ENCODE data around the gene STK31.
"Not testable (repeated sequence)": the region's sequence is repeated elsewhere in the genome, so short reads cannot be mapped to it uniquely, and the experiment has no call there.

The STK31 gene

DNA sequence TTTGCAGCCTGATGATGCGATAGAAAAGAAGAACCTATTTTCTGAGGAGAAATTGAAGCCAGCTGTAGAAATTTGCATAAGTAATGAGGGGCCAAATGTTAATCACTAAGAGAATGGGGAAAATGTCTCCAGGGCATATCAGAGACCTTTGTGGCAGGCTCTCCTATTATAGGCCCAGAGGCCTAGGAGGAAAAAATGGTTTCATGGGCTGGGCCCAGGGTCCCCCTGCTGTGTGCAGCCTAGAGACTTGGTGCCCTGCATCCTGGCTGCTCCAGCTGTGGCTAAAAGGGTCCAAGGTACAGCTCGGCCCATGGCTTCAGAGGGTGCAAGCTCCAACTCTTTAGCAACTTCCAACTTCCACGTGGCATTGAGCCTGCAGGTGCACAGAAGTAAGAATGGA, 123.4 kb downstream of the STK31 start:
- Histone ChIP-seq H3K36me3 (ENCODE audit: control insufficient read depth, insufficient read depth, low read length) (no peaks in the 10 kb centered on the region), H3K27me3 (replicated peaks; ENCODE audit: control insufficient read depth, insufficient read depth, low read length) (no peaks in the 10 kb centered on the region), H3K4me3 (replicated peaks; ENCODE audit: low read depth, low read length) (no peak overlapping the region)
- no peak for DNase-seq (ENCODE audit: extremely low read depth, insufficient read length)
- TF ChIP-seq, protein P1, sequence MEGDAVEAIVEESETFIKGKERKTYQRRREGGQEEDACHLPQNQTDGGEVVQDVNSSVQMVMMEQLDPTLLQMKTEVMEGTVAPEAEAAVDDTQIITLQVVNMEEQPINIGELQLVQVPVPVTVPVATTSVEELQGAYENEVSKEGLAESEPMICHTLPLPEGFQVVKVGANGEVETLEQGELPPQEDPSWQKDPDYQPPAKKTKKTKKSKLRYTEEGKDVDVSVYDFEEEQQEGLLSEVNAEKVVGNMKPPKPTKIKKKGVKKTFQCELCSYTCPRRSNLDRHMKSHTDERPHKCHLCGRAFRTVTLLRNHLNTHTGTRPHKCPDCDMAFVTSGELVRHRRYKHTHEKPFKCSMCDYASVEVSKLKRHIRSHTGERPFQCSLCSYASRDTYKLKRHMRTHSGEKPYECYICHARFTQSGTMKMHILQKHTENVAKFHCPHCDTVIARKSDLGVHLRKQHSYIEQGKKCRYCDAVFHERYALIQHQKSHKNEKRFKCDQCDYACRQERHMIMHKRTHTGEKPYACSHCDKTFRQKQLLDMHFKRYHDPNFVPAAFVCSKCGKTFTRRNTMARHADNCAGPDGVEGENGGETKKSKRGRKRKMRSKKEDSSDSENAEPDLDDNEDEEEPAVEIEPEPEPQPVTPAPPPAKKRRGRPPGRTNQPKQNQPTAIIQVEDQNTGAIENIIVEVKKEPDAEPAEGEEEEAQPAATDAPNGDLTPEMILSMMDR (IDR thresholded peaks at IDR 0.05; ENCODE audit: insufficient read depth, low read length, poor library complexity, severe bottlenecking) = no peak

DNA sequence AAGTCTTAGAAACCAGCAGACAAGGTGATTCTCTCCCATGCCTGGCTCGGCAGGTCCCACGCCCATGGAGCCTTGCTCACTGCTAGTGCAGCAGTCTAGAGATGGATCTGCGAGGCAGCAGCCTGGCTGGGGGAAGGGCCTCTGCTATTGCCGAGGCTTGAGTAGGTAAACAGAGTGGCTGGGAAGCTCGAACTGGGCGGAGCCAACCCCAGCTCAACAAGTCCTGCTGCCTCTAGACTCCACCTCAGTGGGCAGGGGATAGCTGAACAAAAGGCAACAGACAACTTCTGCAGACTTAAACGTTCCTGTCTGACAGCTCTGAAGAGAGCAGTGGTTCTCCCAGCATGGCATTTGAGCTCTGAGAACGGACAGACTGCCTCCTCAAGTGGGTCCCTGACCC, 134.8 kb downstream of the STK31 start:
- not testable (repeated sequence) for H3K4me3 ChIP-seq (replicated peaks; ENCODE audit: low read depth, low read length); DNase-seq (ENCODE audit: extremely low read depth, insufficient read length); H3K36me3 ChIP-seq (ENCODE audit: control insufficient read depth, insufficient read depth, low read length); H3K27me3 ChIP-seq (replicated peaks; ENCODE audit: control insufficient read depth, insufficient read depth, low read length)

DNA sequence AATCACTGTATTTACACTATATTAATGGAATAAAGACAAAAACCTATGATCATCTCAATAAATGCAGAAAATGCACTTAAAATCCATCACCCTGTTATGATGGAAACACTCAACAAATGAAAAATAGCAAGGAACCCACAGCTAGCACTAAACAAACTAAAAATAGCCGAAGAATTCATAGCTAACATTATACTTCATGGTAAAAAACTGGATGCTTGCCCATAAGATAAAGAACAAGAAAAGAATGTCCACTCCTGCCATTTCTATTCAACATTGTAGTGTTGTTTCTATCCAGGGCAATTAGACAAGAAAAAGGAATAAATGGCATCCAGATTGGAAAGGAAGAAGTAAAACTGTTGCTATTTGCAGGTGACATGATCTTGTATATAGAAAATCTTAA, 142.1 kb downstream of the STK31 start:
- TF ChIP-seq, protein P1 (IDR thresholded peaks at IDR 0.05; ENCODE audit: insufficient read depth, low read length, poor library complexity, severe bottlenecking) = no peak
- Histone ChIP-seq H3K36me3 (ENCODE audit: control insufficient read depth, insufficient read depth, low read length) (no peaks in the 10 kb centered on the region), H3K27me3 (replicated peaks; ENCODE audit: control insufficient read depth, insufficient read depth, low read length) (no peaks in the 10 kb centered on the region), H3K4me3 (replicated peaks; ENCODE audit: low read depth, low read length) (no peak overlapping the region)
- DNase-seq (ENCODE audit: extremely low read depth, insufficient read length) = no peak

DNA sequence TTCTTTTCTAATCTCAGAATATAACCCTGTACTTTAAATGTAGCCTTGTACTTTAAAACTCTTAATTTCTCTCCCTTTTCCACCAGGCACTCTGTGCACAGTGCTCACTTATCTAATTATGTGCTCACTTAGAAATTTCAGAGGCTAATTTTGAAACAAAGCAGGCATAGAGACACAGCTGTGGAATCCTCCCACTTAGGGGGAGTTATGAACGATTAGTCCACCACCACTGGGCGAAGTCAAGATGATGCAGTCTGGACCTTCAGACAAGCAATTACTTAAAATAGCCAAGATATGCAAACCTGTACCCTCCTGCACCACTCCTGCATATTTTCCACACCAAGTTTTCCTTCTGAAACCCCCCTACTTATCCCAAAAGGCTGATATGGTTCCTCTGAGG, 143.0 kb downstream of the STK31 start:
- TF ChIP-seq, protein P1 (IDR thresholded peaks at IDR 0.05; ENCODE audit: insufficient read depth, low read length, poor library complexity, severe bottlenecking) = no peak
- H3K4me3 ChIP-seq (replicated peaks; ENCODE audit: low read depth, low read length) = no peak overlapping the region
- no peaks in the 10 kb centered on the region for H3K36me3 ChIP-seq (ENCODE audit: control insufficient read depth, insufficient read depth, low read length)
- no peaks in the 10 kb centered on the region for H3K27me3 ChIP-seq (replicated peaks; ENCODE audit: control insufficient read depth, insufficient read depth, low read length)
- DNase-seq (ENCODE audit: extremely low read depth, insufficient read length) = no peak

DNA sequence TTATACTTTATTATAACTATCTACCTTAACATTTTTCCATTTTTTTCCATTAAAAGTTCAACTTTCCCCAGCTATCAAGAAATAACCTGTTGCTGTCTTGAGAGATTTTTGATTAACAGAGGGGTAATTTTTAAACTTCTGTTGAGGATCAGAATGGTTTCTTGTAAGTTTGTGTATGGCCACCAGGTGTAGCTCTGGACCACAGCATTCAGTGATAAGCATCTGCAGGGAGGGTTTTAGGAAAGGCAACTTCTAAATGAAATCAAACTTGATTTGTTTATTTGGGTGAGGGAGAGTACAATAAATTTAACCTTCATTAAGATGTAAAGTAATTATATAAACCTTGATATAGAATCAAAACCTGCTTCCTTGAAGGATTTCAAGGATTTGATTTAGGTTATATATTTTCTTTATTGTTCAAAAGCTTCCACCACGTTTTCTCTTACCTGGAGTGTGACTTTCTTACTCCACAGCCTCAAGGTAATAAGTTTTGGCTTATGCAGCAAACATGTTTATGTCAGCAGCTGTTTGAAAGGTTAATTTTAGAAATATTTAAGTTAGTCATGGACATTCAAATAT, 153.3 kb downstream of the STK31 start:
- Histone ChIP-seq H3K4me3 (replicated peaks; ENCODE audit: low read depth, low read length) (no peak overlapping the region), H3K27me3 (replicated peaks; ENCODE audit: control insufficient read depth, insufficient read depth, low read length) (no peaks in the 10 kb centered on the region), H3K36me3 (ENCODE audit: control insufficient read depth, insufficient read depth, low read length) (no peaks in the 10 kb centered on the region)
- no peak for DNase-seq (ENCODE audit: extremely low read depth, insufficient read length)
- TF ChIP-seq, protein P1 (IDR thresholded peaks at IDR 0.05; ENCODE audit: insufficient read depth, low read length, poor library complexity, severe bottlenecking) = peak; percentile 65

DNA sequence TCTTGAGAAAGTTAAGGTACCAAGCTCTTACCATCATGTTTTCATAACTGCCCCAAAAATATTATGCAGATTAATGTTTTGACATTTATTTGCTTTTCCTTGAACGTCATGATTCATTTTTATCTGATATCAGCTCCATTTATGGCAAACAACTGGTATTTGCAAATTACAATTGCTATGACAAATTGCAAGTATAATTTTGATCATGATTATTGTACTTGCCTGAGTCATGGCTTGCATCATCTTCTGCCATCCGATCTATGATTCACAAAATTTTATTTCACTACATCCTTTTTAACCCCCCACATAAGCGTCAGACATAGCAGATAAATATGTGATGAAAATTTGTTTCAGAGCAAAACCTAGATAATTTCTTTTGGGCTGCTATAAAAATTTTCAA, 155.0 kb downstream of the STK31 start:
- Histone ChIP-seq H3K4me3 (replicated peaks; ENCODE audit: low read depth, low read length) (no peak overlapping the region), H3K27me3 (replicated peaks; ENCODE audit: control insufficient read depth, insufficient read depth, low read length) (no peaks in the 10 kb centered on the region), H3K36me3 (ENCODE audit: control insufficient read depth, insufficient read depth, low read length) (no peaks in the 10 kb centered on the region)
- TF ChIP-seq, protein P1 (IDR thresholded peaks at IDR 0.05; ENCODE audit: insufficient read depth, low read length, poor library complexity, severe bottlenecking) = no peak
- DNase-seq (ENCODE audit: extremely low read depth, insufficient read length) = no peak
